SIG-M5 treated with dmso at 0.1 percent for 504 hours (cell line): ENCODE measurements around the gene TGM6.
A peak's percentile ranks its signal among the peaks of the same experiment; 100 is the strongest.

Experiments
- DNase-seq: peaks from one replicate; lab custom pipeline; 2025; ENCODE audit not compliant: unreplicated experiment; lab: John Stamatoyannopoulos, UW

TGM6 gene

GRCh38 chr20:2363587-2363986, 17.1 kb upstream of the TGM6 start:
- DNase-seq = no peak

GRCh38 chr20:2364044-2364443, 16.7 kb upstream of the TGM6 start:
- DNase-seq = no peak

- no peak for DNase-seq
These were observed 15.6 kb upstream of the TGM6 start for GRCh38 chr20:2365091-2365490.

- no peak for DNase-seq
These were observed 15.0 kb upstream of the TGM6 start for GRCh38 chr20:2365666-2366065.

- DNase-seq = no peak
These were observed 12.1 kb upstream of the TGM6 start for GRCh38 chr20:2368621-2369020.

- no peak for DNase-seq
These were observed 7.6 kb upstream of the TGM6 start for GRCh38 chr20:2373098-2373497.

- no peak for DNase-seq
These were observed 6.2 kb upstream of the TGM6 start for GRCh38 chr20:2374346-2375125.

GRCh38 chr20:2378893-2379292, 1.8 kb upstream of the TGM6 start:
- DNase-seq = no peak

GRCh38 chr20:2379511-2380229, 1.0 kb upstream of the TGM6 start:
- DNase-seq = peak; percentile 10

- no peak for DNase-seq
These were observed 602 bp downstream of the TGM6 start for GRCh38 chr20:2381303-2381702.

- DNase-seq = no peak
These were observed 2.1 kb downstream of the TGM6 start for GRCh38 chr20:2382833-2383232.

GRCh38 chr20:2385026-2385425, 4.3 kb downstream of the TGM6 start:
- DNase-seq = no peak

- no peak for DNase-seq
These were observed 4.8 kb downstream of the TGM6 start for GRCh38 chr20:2385496-2385895.

- DNase-seq = no peak
These were observed 5.9 kb downstream of the TGM6 start for GRCh38 chr20:2386516-2387179.

- DNase-seq = no peak
These were observed 6.5 kb downstream of the TGM6 start for GRCh38 chr20:2387180-2387577.

- no peak for DNase-seq
These were observed 6.9 kb downstream of the TGM6 start for GRCh38 chr20:2387580-2387979.

GRCh38 chr20:2390951-2391675, 10.4 kb downstream of the TGM6 start:
- DNase-seq = peak; percentile 63

- no peak for DNase-seq
These were observed 13.8 kb downstream of the TGM6 start for GRCh38 chr20:2394411-2395055.

- no peak for DNase-seq
These were observed 14.4 kb downstream of the TGM6 start for GRCh38 chr20:2395136-2395535.

- no peak for DNase-seq
These were observed 15.6 kb downstream of the TGM6 start for GRCh38 chr20:2396241-2396814.

- DNase-seq = no peak
These were observed 16.4 kb downstream of the TGM6 start for GRCh38 chr20:2397091-2397490.
